Psoas muscle (tissue), 8 donors: Measurements from ENCODE around the gene ESYT3. TPM values are rescaled to one million over a fixed set of nuclear protein-coding genes. Genes with fewer than 3 reads are reported as not detected.
A peak's percentile ranks its signal among the peaks of the same experiment; 100 is the strongest.

Experiments
- ATAC-seq, 4 donors: fragments of 200-7000 bp; cut with Tn5 transposase; one replicate each; pipeline ENCODE4 v1.9.1; 2020; ENCODE audit warnings: moderate library complexity in 3 of 4, mild to moderate bottlenecking in 2 of 4
- DNase-seq, 2 donors: peaks; one replicate each; pipeline ENCODE4 v3.0.0-alpha.2; 2020
- H3K27ac ChIP-seq: fragments of 200-600 bp; one replicate; pipeline ENCODE4 v1.8.0; 2022
- H3K27me3 ChIP-seq, 3 donors: fragments of 200-600 bp in 1 of 3; one replicate each; pipeline versions ENCODE4 v1.6.1 to v1.8.0; 2013 to 2022; ENCODE audit warnings: low read length in 2 of 3, mild to moderate bottlenecking in 2 of 3, moderate library complexity in 1 of 3; ENCODE audit not compliant: insufficient read depth in 3 of 3
- H3K36me3 ChIP-seq, 2 donors: fragments of 200-600 bp in 1 of 2; one replicate each; pipeline versions ENCODE4 v1.6.1 to v1.8.0; 2013 to 2022; ENCODE audit warnings: low read depth in 1 of 2, mild to moderate bottlenecking in 1 of 2, moderate library complexity in 1 of 2; ENCODE audit not compliant: insufficient read depth in 1 of 2
- H3K4me1 ChIP-seq: fragments of 200-600 bp; one replicate; pipeline ENCODE4 v1.8.0; 2022
- H3K4me3 ChIP-seq: fragments of 200-600 bp; one replicate; pipeline ENCODE4 v1.8.0; 2022; ENCODE audit warnings: mild to moderate bottlenecking
- H3K9me3 ChIP-seq: fragments of 200-600 bp; one replicate; pipeline ENCODE4 v1.8.0; 2022
- WGBS, 3 donors: extraction: QIAGEN DNeasy Blood & Tissue Kit; methylation state at CpG; one replicate each; pipeline versions ENCODE4 v1.1.6 to v1.1.7; 2013; 5-methylcytosine and 5-hydroxymethylcytosine counted together
- intact Hi-C, 2 donors: fragments of 100-400 bp; cut with DNase I; formaldehyde crosslinking; loops; one replicate each; pipeline versions ENCODE4 v1.11.0 to v1.14.2; 2022
- polyA plus RNA-seq, 3 donors: library from polyadenylated mRNA; stranded (reverse); fragments of 200-250 nt; gene quantifications; one replicate each; pipeline ENCODE4 v1.2.3, GENCODE V29; 2013
- total RNA-seq, 4 donors: library from RNA; stranded (reverse); fragmentation: NEBNext Ultra II Directional in 2 of 4; extraction: Animal tissue kit (Norgen Biotek cat#: 25700) in 2 of 4; gene quantifications; one replicate each; pipeline versions ENCODE4 v1.2.1 to v1.2.4, GENCODE V29; 2021 to 2023
- TF ChIP-seq, protein P1 (sequence below): fragments of 200-600 bp; IDR thresholded peaks from one replicate; pipeline ENCODE4 v1.8.0; 2022; ENCODE audit warnings: antibody characterized with exemption
- donor health status: healthy with polysubstance abuse.
- donor health status: DM: no; HTN: no; CAD: no; lungs with moderate emphysema.
- donor health status: Bipolar disorder and iron deficiency.
- donor health status: healthy.
- donor health status: DM: yes; HTN: yes; CAD: no.
- donor health status: DM: no; HTN: no; CAD: no.
- donor health status: DM: no; HTN: no; CAD: no.
- donor health status: DM: yes; HTN: yes; CAD: no.

Gene ESYT3
- total and polyA plus RNA-seq, 7 donors, result 0.35 to 4.5 (median 2.0) TPM

DNA sequence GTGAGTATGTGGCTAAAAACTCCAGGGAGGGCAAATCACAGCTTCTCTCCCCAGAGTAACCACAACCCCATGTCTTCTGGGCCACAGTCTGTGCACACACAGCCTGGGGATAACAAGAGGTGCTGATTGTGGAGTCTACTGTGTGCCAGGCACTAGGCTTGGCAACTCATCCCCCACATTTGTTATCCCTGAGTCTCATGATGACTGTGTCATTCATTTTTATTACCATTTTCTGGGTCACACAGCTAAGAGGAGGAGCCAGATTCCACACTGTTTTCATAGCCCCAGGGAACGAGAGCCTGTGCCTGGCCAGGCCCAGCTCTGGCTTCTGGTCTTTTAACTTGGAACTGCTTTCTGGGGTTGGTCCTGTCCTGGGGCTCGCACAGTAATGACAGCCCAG lies 34.5 kb downstream of the ESYT3 start:
- Histone ChIP-seq H3K9me3 (no peaks in the 10 kb centered on the region), H3K27ac (peak overlapping the region; percentile 94), H3K4me1 (peaks cover 29% of the 10 kb centered on the region), H3K27me3 (no peaks in the 10 kb centered on the region), H3K4me3 (peak overlapping the region; percentile 54), H3K36me3 (no peaks in the 10 kb centered on the region)
- TF ChIP-seq, protein P1, sequence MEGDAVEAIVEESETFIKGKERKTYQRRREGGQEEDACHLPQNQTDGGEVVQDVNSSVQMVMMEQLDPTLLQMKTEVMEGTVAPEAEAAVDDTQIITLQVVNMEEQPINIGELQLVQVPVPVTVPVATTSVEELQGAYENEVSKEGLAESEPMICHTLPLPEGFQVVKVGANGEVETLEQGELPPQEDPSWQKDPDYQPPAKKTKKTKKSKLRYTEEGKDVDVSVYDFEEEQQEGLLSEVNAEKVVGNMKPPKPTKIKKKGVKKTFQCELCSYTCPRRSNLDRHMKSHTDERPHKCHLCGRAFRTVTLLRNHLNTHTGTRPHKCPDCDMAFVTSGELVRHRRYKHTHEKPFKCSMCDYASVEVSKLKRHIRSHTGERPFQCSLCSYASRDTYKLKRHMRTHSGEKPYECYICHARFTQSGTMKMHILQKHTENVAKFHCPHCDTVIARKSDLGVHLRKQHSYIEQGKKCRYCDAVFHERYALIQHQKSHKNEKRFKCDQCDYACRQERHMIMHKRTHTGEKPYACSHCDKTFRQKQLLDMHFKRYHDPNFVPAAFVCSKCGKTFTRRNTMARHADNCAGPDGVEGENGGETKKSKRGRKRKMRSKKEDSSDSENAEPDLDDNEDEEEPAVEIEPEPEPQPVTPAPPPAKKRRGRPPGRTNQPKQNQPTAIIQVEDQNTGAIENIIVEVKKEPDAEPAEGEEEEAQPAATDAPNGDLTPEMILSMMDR, result no peak
- intact Hi-C loops, result loop anchor here in 1 of 2 donors (1.0 kb wide), 1 partner anchor 125 kb away; the partner anchor contains the start of gene CEP70
- ATAC-seq, result peak; percentile 87 to 95 (median 94)
- 14 to 24% (median 17%) methylated on average over 2 of the region's 2 CpGs for WGBS, 3 donors
- peak in 1 of 2 donors; percentile 71 for DNase-seq

DNA sequence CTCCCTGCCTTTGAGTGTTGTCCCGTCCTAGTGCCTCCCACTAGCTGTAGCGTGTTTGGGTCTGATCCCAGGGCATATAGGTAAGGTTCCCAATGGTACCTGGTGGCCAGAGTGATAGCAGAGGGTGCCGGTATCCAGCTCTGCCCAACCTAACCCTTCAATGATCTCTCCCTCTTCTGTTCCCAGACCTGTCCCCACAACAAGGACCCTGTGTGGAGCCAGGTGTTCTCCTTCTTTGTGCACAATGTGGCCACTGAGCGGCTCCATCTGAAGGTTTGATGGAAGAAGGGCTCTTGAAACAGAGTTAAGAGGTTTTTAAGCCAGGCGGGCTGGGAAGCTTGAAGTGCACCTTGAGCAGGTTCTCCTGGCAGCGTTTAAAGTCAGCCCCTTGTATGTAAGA lies 35.5 kb downstream of the ESYT3 start:
- no peak for ATAC-seq
- peak overlapping the region; percentile 94 for H3K27ac ChIP-seq
- intact Hi-C loops, result loop anchor here in 1 of 2 donors (1.0 kb wide), 1 partner anchor 124 kb away; the partner anchor contains the start of gene CEP70

DNA sequence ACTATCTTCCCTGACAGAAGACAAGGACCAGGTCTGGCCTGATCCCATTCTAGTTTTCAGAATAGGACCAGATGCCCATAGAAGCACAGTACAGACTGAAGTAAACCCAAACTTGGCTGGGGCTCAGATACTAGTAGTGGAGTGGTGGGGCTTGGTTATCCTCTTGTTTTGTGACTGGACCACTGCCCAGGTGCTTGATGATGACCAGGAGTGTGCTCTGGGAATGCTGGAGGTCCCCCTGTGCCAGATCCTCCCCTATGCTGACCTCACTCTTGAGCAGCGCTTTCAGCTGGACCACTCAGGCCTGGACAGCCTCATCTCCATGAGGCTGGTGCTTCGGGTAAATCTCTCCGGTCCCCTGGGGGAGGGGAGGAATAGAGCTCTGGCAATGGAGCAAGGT lies 36.3 kb downstream of the ESYT3 start:
- no peak for DNase-seq
- TF ChIP-seq, protein P1, result no peak
- intact Hi-C loops, result no loop called here
- Histone ChIP-seq H3K4me3 (no peak overlapping the region), H3K27ac (peak overlapping the region; percentile 50), H3K27me3 (no peaks in the 10 kb centered on the region), H3K9me3 (no peaks in the 10 kb centered on the region), H3K4me1 (peaks cover 32% of the 10 kb centered on the region), H3K36me3 (no peaks in the 10 kb centered on the region)
- no peak for ATAC-seq
- 69 to 76% (median 74%) methylated on average over 3 of the region's 3 CpGs for WGBS, 3 donors

More for the DNA sequence above, 35.5 kb downstream of the ESYT3 start:
- TF ChIP-seq, protein P1, result no peak
- Histone ChIP-seq H3K4me3 (peak overlapping the region; percentile 54), H3K4me1 (peaks cover 32% of the 10 kb centered on the region), H3K27me3 (no peaks in the 10 kb centered on the region), H3K36me3 (no peaks in the 10 kb centered on the region), H3K9me3 (no peaks in the 10 kb centered on the region)
- WGBS, 3 donors, result 89 to 93% (median 90%) methylated on average over 6 of the region's 6 CpGs
- DNase-seq, result no peak

DNA sequence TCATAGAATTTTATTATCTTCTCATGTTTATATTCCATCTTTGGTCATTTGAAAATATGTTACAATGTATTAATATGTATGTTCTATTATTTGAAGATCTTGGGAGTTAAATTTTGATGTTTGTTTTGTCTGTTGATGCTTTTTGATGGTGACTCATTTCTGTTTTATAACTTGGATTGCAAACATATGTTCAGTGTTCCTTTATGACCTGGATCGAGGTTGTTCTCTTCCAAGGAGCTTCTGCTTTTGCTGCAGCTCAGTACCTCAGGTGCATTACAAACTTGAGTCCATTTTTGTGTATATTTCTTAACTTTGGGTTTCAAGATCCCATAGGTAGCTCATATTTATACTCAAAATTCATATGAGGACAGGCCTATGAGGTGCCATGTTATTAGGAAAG lies 37.1 kb downstream of the ESYT3 start:
- ATAC-seq, result no peak
- H3K27me3 ChIP-seq, result no peaks in the 10 kb centered on the region
- peaks cover 32% of the 10 kb centered on the region for H3K4me1 ChIP-seq
- no peak overlapping the region for H3K4me3 ChIP-seq
- intact Hi-C loops, result no loop called here
- TF ChIP-seq, protein P1, result no peak
- WGBS, 3 donors, result 88 to 94% (median 89%) methylated on average over 1 of the region's 1 CpG
- H3K9me3 ChIP-seq, result no peaks in the 10 kb centered on the region
- no peaks in the 10 kb centered on the region for H3K36me3 ChIP-seq
- DNase-seq, result no peak
- H3K27ac ChIP-seq, result peak overlapping the region; percentile 50

DNA sequence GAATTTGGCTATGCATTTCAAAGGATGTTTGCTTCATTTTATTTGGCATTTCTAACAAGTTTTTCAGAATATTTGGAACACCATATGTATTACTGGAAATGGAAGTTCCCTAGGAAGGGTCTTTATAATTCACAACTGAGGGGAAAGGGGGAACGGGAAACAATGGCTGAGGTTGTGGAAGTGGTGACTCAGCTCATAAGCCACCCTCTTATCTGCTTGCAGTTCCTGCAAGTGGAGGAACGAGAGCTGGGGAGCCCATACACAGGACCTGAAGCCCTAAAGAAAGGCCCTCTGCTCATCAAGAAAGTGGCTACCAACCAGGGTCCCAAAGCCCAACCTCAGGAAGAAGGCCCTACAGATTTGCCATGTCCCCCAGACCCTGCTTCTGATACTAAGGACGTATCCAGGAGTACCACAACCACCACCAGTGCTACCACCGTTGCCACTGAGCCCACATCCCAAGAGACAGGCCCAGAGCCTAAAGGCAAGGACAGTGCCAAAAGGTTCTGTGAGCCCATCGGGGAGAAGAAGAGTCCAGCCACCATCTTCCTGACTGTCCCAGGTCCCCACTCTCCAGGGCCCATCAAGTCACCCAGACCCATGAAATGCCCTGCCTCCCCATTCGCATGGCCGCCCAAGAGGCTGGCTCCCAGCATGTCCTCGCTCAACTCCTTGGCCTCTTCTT lies 37.9 kb downstream of the ESYT3 start:
- DNase-seq (no peak), ATAC-seq (no peak)
- 93 to 97% (median 93%) methylated on average over 8 of the region's 8 CpGs for WGBS, 3 donors
- Histone ChIP-seq H3K36me3 (no peaks in the 10 kb centered on the region), H3K27me3 (no peaks in the 10 kb centered on the region), H3K9me3 (no peaks in the 10 kb centered on the region), H3K4me3 (no peak overlapping the region), H3K27ac (no peak overlapping the region), H3K4me1 (peaks cover 38% of the 10 kb centered on the region)
- TF ChIP-seq, protein P1, result no peak
- intact Hi-C loops, result no loop called here
